B cell (primary cell): ENCODE measurements around the gene EIF4G1. TPM values are rescaled to one million over a fixed set of nuclear protein-coding genes. Genes with fewer than 3 reads are reported as not detected.

Experiments
- ATAC-seq: fragments of 200-7000 bp; cut with Tn5 transposase; one replicate; pipeline ENCODE4 v1.10.0; 2021; ENCODE audit warnings: low read depth, mild to moderate bottlenecking, moderate number of reproducible peaks, moderate library complexity
- CTCF ChIA-PET: fragments of 350-600 bp; sonication (Branson Sonifier 250); formaldehyde crosslinking; loops from one replicate; lab custom pipeline; 2021; ENCODE audit warnings: antibody characterized with exemption, inconsistent platforms; lab: Charles Lee
- POLR2A ChIA-PET: fragments of 350-600 bp; sonication (Branson Sonifier 250); formaldehyde crosslinking; loops from one replicate; lab custom pipeline; 2021; ENCODE audit warnings: antibody characterized with exemption; lab: Charles Lee
- DNase-seq: peaks from one replicate; pipeline ENCODE4 v3.0.0; 2013
- H2AFZ ChIP-seq: 2 replicates; pipeline ENCODE4 v1.6.1; 2012; ENCODE audit warnings: mild to moderate bottlenecking, low read depth, low read length; ENCODE audit not compliant: insufficient read depth, poor library complexity, severe bottlenecking
- H3K27ac ChIP-seq, 2 donors: 1 replicate in 1 of 2; 2 replicates in 1 of 2; pipeline ENCODE4 v1.5.1; 2012 to 2013; ENCODE audit warnings: low read length in 2 of 2, mild to moderate bottlenecking in 2 of 2, moderate library complexity in 1 of 2
- H3K27me3 ChIP-seq, 4 experiments: fragments of 200-600 bp in 1 of 4; sonication (generic) in 1 of 4; replicated peaks in 1 of 4; 1 replicate in 2 of 4; 2 replicates in 2 of 4; pipeline versions ENCODE4 v1.6.1 to v1.7.0; 2013 to 2016; ENCODE audit warnings: low read length in 3 of 4, mild to moderate bottlenecking in 2 of 4, mixed read lengths in 1 of 4, moderate library complexity in 1 of 4; ENCODE audit not compliant: insufficient read depth in 4 of 4, control insufficient read depth in 3 of 4; ENCODE audit errors: control extremely low read depth in 1 of 4
- H3K36me3 ChIP-seq, 2 experiments: replicated peaks in 1 of 2; 1 replicate in 1 of 2; 2 replicates in 1 of 2; pipeline versions ENCODE4 v1.6.1 to v1.7.1; 2013; ENCODE audit warnings: low read length in 1 of 2; ENCODE audit not compliant: insufficient read depth in 2 of 2, control insufficient read depth in 1 of 2; ENCODE audit errors: control extremely low read depth in 1 of 2, extremely low read depth in 1 of 2
- H3K4me1 ChIP-seq, 2 donors: fragments of 200-600 bp in 1 of 2; sonication (generic) in 1 of 2; 1 replicate in 1 of 2; 2 replicates in 1 of 2; pipeline versions ENCODE4 v1.5.1 to v1.6.1; 2013 to 2017; ENCODE audit warnings: low read length in 2 of 2; ENCODE audit not compliant: control insufficient read depth in 2 of 2, insufficient read depth in 2 of 2
- H3K4me2 ChIP-seq: replicated peaks from 2 replicates; pipeline ENCODE3; 2012; ENCODE audit warnings: mild to moderate bottlenecking, low read depth, low read length; ENCODE audit not compliant: poor library complexity, severe bottlenecking
- H3K4me3 ChIP-seq, 5 experiments: fragments of 200-600 bp in 1 of 5; sonication (generic) in 1 of 5; 1 replicate in 3 of 5; 2 replicates in 2 of 5; pipeline versions ENCODE4 v1.5.1 to v1.7.0; 2011 to 2016; ENCODE audit warnings: low read length in 4 of 5, mild to moderate bottlenecking in 4 of 5, low read depth in 2 of 5, control low read depth in 1 of 5, moderate library complexity in 1 of 5; ENCODE audit not compliant: insufficient read depth in 1 of 5; ENCODE audit errors: control extremely low read depth in 1 of 5, extremely low read depth in 1 of 5
- H3K79me2 ChIP-seq: fragments of 200-600 bp; sonication (generic); one replicate; pipeline ENCODE4 v1.6.0; 2016; ENCODE audit warnings: low read length; ENCODE audit not compliant: control insufficient read depth, insufficient read depth
- H3K9ac ChIP-seq: fragments of 200-600 bp; sonication (generic); 2 replicates; pipeline ENCODE4 v1.6.1; 2017; ENCODE audit warnings: mild to moderate bottlenecking, low read length, moderate library complexity
- H3K9me3 ChIP-seq, 3 donors: one replicate each; pipeline versions ENCODE4 v1.6.1 to v1.7.1; 2013; ENCODE audit warnings: low read length in 2 of 3; ENCODE audit not compliant: control insufficient read depth in 2 of 3, insufficient read depth in 1 of 3; ENCODE audit errors: control extremely low read depth in 1 of 3
- H4K20me1 ChIP-seq: 2 replicates; pipeline ENCODE4 v1.6.0; 2012; ENCODE audit warnings: mild to moderate bottlenecking, low read length; ENCODE audit not compliant: insufficient read depth, control insufficient read depth, poor library complexity, severe bottlenecking
- H3K27ac Mint-ChIP-seq: one replicate; pipeline ENCODE4 v1.8.0; 2021; ENCODE audit warnings: mixed read lengths
- H3K27me3 Mint-ChIP-seq: one replicate; pipeline ENCODE4 v1.8.0; 2021; ENCODE audit warnings: mixed read lengths
- H3K4me1 Mint-ChIP-seq: one replicate; pipeline ENCODE4 v1.8.0; 2021; ENCODE audit warnings: mixed read lengths
- H3K4me3 Mint-ChIP-seq: one replicate; pipeline ENCODE4 v1.8.0; 2021; ENCODE audit warnings: mixed read lengths
- H3K9me3 Mint-ChIP-seq: one replicate; pipeline ENCODE4 v1.8.0; 2022; ENCODE audit warnings: mixed read lengths; ENCODE audit not compliant: insufficient read depth
- CTCF ChIP-seq: fragments of 200-600 bp; IDR thresholded peaks from one replicate; pipeline ENCODE4 v1.8.0; 2022; ENCODE audit warnings: antibody characterized with exemption, mild to moderate bottlenecking
- EZH2 ChIP-seq: IDR thresholded peaks from 2 replicates; pipeline ENCODE4 v1.6.1; 2012; ENCODE audit warnings: borderline replicate concordance, low read depth, mild to moderate bottlenecking, moderate library complexity, low read length; ENCODE audit not compliant: insufficient read depth, poor library complexity, severe bottlenecking
- WGBS: methylation state at CpG from one replicate; pipeline ENCODE4 v1.1.5; 2013; ENCODE audit warnings: missing lambda C conversion rate; ENCODE audit not compliant: insufficient coverage; 5-methylcytosine and 5-hydroxymethylcytosine counted together
- intact Hi-C: fragments of 100-400 bp; cut with micrococcal nuclease; formaldehyde crosslinking; loops from one replicate; pipeline ENCODE4 v1.10.0; 2022
- polyA plus RNA-seq: library from polyadenylated mRNA; depleted of rRNA; stranded (reverse); fragments of >200 nt; gene quantifications from 2 replicates; pipeline ENCODE4 v1.2.3, GENCODE V29; 2012
- total RNA-seq, 2 donors: library from RNA; stranded (reverse); fragments of 120-200 nt in 1 of 2; gene quantifications; 1 replicate in 1 of 2; 2 replicates in 1 of 2; pipeline versions ENCODE4 v1.2.3 to v1.2.4, GENCODE V29; 2013 to 2022

EIF4G1 gene
- total and polyA plus RNA-seq, 2 donors (not counting 1 experiment from before 2014, with no cell fraction given) = 65.8 to 160 TPM

GRCh38 chr3:184327171-184327570 lies 12.8 kb downstream of the EIF4G1 start:
- no peaks in the 10 kb centered on the region for H3K79me2 ChIP-seq
- no peak overlapping the region for H3K4me2 ChIP-seq
- DNase-seq (no peak), ATAC-seq (no peak)
- Mint-ChIP-seq H3K4me3 (no peak overlapping the region), H3K9me3 (no peaks in the 10 kb centered on the region), H3K4me1 (no peaks in the 10 kb centered on the region), H3K27ac (peak overlapping the region; percentile 6), H3K27me3 (no peaks in the 10 kb centered on the region)
- no peaks in the 10 kb centered on the region for H3K27me3 ChIP-seq
- CTCF ChIA-PET = interaction anchor here (1.5 kb wide), 1 partner anchor 24 kb away, joined by 4 read pairs; no protein-coding TSS in a partner anchor
- no peak overlapping the region for H2AFZ ChIP-seq
- H3K4me1 ChIP-seq = no peaks in the 10 kb centered on the region
- peaks cover 8 to 90% of the 10 kb centered on the region in 2 experiments for H3K36me3 ChIP-seq
- peaks cover 16% of the 10 kb centered on the region for H4K20me1 ChIP-seq
- intact Hi-C loops = no loop called here
- no peak overlapping the region for H3K9ac ChIP-seq
- H3K4me3 ChIP-seq = no peak overlapping the region
- no peak overlapping the region for H3K27ac ChIP-seq
- H3K9me3 ChIP-seq = no peaks in the 10 kb centered on the region
- POLR2A ChIA-PET = no interaction called here
- 98% methylated on average over 17 of the region's 21 CpGs for WGBS
- TF ChIP-seq EZH2 (no peak), CTCF (no peak)

GRCh38 chr3:184328516-184328915 lies 14.1 kb downstream of the EIF4G1 start:
- DNase-seq (no peak), ATAC-seq (no peak)
- CTCF ChIA-PET = no interaction called here
- peaks cover 10% of the 10 kb centered on the region for H4K20me1 ChIP-seq
- no peaks in the 10 kb centered on the region for H3K4me1 Mint-ChIP-seq
- H3K9me3 ChIP-seq = no peaks in the 10 kb centered on the region
- no peak overlapping the region for H3K4me3 ChIP-seq
- peaks cover 8 to 90% of the 10 kb centered on the region in 2 experiments for H3K36me3 ChIP-seq
- H3K9ac ChIP-seq = no peak overlapping the region
- intact Hi-C loops = no loop called here
- no peaks in the 10 kb centered on the region for H3K79me2 ChIP-seq
- no peak overlapping the region for H3K27ac Mint-ChIP-seq
- POLR2A ChIA-PET = no interaction called here
- no peak overlapping the region for H2AFZ ChIP-seq
- no peaks in the 10 kb centered on the region for H3K9me3 Mint-ChIP-seq
- no peak overlapping the region for H3K4me3 Mint-ChIP-seq
- H3K4me1 ChIP-seq = no peaks in the 10 kb centered on the region
- H3K27me3 Mint-ChIP-seq = no peaks in the 10 kb centered on the region
- 74% methylated on average over 3 of the region's 3 CpGs for WGBS
- no peak overlapping the region for H3K27ac ChIP-seq
- no peaks in the 10 kb centered on the region for H3K27me3 ChIP-seq
- TF ChIP-seq EZH2 (no peak), CTCF (no peak)
- no peak overlapping the region for H3K4me2 ChIP-seq
